HG03097 (cell line): ENCODE measurements around the gene DDX17.
"Not testable (repeated sequence)": the region's sequence is repeated elsewhere in the genome, so short reads cannot be mapped to it uniquely, and the experiment has no call there.

Experiments used
- ATAC-seq: cut with Tn5 transposase; IDR thresholded peaks from one replicate; pipeline ENCODE4 v1.9.1; 2021; ENCODE audit not compliant: unreplicated experiment, low FRiP score

The DDX17 gene

DNA sequence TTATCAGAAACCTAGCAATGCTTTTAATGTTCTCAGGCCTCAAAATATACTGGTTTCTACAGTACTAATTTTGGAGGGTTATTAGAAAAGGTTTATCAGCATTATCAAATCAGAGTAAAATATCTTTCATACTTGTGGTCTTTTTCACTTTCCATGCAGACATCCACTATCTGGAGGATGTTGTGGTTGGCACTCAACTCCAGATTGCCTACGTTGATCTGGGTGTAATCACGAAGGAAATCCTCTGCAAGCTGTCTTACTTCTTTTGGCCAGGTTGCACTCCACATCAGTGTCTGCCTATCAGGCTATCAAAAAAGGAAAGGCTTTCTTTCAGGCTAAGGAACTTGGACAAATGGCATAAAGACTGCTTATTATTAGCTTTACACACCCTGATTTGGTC is 11.6 kb downstream of the DDX17 start:
- no peak for ATAC-seq

- ATAC-seq: no peak
These were observed 14.3 kb downstream of the DDX17 start for GRCh38 chr22:38491707-38492348.

DNA sequence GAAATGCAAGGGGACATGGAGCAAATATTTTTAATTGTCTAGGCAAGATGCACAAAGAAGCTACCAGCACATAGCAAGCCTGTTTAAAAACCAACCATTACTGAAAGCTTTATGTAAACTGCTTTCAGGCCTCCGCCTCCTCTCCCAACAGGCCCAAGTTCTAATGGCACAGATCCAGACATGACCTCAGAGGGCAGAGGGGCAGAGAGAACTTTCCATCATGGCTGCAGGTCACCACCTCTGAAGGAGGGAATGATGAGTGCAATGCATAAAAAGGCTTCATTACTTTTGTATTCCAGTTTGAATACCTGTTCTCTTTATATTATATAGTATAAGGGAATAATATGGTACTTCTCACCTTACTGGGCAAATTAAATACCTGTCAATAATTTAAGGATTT is 15.2 kb downstream of the DDX17 start:
- ATAC-seq: no peak

DNA sequence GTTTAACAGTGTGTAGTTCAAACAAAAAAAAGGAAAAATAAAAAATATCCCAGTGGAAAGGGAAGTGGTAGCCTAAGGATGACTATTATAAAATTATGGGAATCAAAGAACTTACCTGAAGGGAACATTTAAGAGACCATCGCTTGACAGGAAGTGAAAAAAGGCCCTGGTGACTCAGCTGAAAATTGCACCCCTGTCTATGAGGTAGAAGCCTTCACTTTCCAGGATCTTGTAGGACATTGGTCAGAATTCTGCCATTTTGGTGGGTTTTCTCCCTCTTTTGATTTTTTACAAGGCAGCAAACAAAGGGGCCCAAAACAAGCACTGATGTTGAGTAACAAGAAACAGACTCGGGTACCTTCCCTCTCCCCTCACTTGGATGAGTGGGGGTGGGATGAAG is 15.6 kb downstream of the DDX17 start:
- no peak for ATAC-seq

GRCh38 chr22:38489561-38490145 is 16.5 kb downstream of the DDX17 start:
- no peak for ATAC-seq

- ATAC-seq: no peak
These were observed 17.0 kb downstream of the DDX17 start for GRCh38 chr22:38489142-38489541.

GRCh38 chr22:38487946-38488345 is 18.2 kb downstream of the DDX17 start:
- ATAC-seq: no peak

DNA sequence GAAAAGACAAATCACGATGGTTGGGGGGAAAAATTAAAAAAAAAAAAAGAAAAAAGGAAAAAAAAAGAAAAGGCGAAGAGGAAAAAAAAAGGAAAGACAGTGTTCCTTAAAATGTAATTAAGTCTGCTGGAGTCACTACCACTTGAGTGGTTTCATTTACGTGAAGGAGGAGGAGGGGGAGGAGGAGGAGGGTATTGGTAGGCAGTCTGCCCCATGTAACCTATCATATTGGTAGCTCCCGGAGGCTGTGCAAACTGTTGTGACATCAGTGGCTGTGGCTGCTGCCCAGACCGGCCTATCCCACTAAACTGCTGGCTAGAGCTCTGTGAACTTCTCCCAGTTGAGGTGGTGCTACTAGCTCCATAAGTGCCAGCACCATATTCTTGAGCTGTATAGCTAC is 20.3 kb downstream of the DDX17 start:
- no peak for ATAC-seq

GRCh38 chr22:38484244-38484643 is 21.9 kb downstream of the DDX17 start:
- no peak for ATAC-seq

GRCh38 chr22:38482662-38483308 is 23.3 kb downstream of the DDX17 start:
- no peak for ATAC-seq

DNA sequence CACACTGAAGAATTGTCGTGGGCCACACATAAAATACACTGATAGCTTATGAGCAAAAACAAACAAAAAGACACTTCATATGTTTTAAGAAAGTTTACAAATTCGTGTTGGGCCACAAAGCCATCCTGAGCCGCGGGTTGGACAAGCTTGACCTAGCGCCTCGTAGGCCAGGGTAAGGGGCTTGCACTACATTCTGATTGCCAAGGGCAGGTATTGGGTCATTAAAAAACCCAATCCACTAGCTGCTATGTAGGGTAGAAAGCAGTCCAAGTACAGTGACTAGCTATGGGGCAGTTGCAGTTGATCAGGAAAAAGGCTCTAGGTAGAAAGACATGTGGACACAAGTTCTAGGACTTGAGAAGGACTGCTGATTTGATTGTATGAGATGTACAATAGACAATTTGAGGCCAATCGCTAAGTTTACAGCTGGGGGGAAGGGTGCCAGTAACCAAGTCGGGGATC is 24.2 kb downstream of the DDX17 start:
- ATAC-seq: no peak

- ATAC-seq: no peak
These were observed 24.8 kb downstream of the DDX17 start for GRCh38 chr22:38481162-38481870.

DNA sequence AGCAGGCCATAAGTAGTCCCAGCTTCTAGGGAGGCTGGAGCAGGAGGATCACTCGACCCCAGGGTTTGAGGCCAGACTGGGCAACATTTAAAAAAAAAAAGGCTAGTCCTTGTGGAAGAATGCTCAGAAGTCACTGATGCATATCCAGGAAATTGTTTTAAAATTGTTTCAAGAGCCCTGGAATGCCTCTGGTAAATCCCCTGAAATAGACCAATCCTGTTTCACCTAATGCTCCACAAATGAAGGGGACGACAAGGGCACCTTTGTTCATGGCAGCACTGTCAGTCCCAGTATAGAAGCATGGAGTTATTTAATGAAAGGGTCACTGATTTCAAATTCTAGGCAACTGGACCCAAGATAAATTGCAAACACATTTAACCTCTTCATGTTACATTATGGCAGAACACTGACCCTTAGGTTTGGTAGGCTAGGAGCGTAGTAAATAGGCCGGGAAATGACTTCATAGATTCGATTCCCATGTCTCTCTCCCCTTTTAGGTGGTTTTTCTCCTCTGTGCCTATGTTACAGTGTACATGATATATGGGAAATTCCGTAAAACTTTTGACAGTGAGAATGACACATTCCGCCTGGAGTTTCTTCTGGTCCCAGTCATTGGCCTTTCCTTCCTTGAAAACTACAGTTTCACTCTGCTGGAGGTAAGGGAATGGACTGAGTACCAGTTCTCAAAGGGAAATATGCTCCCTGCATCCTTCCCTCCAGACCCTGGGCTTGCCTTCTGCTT is 26.8 kb downstream of the DDX17 start:
- ATAC-seq: no peak

DNA sequence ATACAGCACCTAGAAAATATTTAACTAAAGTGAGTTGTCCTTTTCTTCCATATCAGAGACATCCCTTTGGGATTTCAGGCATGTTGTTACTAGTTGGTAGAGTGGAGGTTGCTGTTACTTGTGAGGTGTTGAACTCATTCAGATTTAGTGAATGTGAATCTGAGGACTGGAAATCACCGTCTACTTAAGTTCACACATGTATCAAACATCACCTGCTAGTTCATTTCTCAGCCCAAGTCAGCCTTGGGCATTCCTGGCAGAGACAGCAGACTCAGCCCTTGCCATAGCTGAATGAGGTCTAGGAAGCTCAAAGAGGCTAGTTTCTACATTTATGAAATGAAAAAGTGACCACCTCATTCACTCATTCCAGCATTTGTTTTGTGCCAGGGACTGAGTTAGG is 28.5 kb downstream of the DDX17 start:
- ATAC-seq: no peak

- no peak for ATAC-seq
These were observed 32.0 kb downstream of the DDX17 start for GRCh38 chr22:38474003-38474607.

GRCh38 chr22:38471237-38471636 is 34.9 kb downstream of the DDX17 start:
- ATAC-seq: no peak

GRCh38 chr22:38470179-38470578 is 35.9 kb downstream of the DDX17 start:
- not testable (repeated sequence) for ATAC-seq

DNA sequence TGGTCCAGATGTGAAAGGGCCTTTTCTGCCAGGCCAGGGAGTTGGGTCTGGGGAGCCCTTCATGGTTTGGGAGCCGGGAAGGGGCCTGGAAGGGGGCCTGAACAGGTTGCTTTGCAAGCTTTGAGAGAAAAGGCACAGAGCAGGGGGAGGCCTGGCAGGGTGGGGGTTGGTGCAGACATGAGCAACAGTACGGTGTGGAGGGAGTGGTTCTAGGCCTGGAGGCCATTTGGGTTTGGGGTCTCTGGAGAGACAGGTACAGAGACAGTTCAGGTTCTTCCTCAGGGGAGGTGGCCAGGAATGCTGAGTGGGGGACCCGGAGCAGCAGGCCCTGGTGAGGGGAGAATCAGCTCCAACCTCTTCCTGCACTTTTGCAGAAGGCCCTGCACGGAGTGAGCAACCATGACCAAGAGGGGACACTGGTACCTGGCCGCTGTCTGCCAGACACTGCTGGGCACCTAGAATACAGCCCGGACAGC is 36.8 kb downstream of the DDX17 start:
- no peak for ATAC-seq

GRCh38 chr22:38468443-38469305 is 37.4 kb downstream of the DDX17 start:
- ATAC-seq: no peak
